Globus pallidus (tissue), 1 donor: ENCODE data around the gene RASSF8.
"Not testable (repeated sequence)": the region's sequence is repeated elsewhere in the genome, so short reads cannot be mapped to it uniquely, and the experiment has no call there.

ENCODE experiments used
- DNase-seq: peaks from one replicate; pipeline ENCODE4 v3.0.0-alpha.2; 2015; ENCODE audit warnings: low spot score

The RASSF8 gene

DNA sequence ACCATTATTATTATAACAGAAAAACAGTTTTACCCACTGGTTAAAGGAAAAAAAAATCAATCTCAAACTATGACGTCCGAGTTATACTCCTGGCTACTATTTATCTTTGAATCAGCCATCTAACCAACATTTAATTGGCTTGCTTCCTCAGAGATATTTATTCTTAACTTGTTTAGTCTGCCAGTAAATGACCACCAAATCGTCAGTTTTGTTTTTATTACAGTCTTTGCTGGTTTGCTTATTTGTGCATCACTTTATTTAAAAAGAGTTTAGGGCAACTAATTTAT lies 71.2 kb downstream of the RASSF8 start:
- DNase-seq: no peak

DNA sequence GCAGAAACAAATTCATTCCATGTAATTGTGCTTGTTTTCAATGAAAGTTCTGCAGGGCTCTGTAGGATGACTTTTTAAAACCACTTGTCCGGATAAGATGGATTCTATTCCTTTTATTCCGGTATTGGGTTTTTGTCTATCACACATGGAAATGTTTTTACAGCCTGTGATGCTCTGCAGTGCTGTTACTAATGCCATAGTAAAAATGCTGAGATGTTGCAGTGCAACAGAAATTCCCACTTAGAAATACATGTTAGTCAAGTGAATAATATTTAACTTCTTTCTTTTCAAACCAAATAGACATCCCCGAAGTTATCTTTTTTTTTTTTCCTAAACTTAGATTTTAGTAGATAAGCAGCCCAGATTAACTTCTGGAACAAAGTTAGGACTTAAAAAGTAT lies 71.9 kb downstream of the RASSF8 start:
- DNase-seq: no peak

DNA sequence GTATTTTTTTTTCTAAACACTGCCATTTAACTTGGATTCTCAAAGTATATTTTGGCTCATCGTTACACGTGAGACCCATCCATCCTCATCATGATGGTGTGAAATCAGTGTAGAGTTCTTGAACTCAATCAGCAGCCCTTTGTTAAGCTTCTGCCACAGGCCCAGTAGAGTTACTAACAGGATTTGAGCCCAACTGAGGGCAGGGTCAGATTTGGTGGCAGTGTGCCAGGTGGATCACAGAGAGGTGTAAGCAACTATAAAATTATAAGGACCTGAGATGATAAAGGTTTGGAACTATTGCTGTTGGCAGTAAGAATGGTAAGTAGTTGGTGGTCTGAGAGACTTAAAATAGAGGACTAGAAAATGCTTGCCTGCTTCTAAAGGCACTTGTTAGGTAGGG lies 72.8 kb downstream of the RASSF8 start:
- no peak for DNase-seq

DNA sequence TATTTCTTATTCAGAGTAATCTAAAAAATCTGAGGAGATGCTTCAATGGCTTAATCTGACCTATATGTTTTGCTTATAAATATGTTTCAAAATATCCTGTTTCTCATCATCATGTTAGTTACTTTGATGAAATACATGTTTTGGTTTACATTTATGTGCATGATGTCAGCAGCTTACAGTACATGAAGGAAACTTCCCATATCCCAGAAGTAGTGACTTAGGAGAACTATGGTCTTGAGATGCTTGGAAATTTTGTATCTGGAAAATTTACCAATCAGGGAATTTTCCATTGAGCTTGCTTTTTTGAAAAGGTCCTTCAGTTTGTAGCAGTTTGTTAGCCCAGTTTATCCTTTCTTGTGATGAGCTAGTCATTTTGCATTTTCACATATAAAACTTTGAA lies 73.3 kb downstream of the RASSF8 start:
- no peak for DNase-seq

DNA sequence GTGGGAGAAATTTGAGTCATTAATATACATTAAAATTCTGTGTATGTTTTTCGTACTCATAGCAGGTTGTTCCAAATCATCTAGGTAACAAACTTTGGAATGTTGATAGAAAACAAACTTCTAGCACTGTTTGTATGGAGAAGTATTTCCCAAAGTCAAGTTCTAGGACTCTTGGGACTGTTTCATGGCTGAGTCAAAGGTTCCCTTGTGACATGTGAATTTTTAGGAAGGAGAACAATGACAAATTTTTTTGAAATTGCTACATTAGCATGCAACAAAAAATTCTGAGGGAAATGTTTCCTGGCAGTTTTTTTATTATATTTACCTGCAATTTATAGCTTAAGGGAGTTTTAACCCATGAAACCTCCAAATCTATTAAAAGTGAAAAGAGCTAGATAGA lies 73.8 kb downstream of the RASSF8 start:
- no peak for DNase-seq

DNA sequence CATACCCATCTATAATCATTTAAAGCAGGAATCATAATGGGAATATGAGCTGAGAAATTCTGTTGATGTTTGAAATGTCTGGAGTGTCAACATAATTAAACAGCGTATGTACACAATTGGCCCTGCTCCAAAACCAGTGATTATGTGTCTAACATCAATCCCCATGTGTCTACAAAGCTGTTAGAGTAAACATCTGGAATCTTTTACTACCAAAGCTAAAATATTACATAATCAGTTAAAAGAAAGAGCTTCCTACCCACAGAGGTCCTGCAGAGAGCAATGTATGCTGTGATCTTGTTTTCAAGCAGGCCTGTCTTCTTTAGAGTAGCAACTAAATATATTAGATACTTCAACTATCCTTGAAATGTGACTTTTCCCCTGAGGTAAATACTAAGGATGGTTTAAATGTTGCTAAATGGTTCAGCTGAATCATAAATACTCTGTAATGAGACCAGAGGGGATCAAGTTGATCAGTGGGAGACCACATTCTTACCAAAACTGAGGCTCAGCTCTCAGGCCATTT lies 74.3 kb downstream of the RASSF8 start:
- DNase-seq: no peak

DNA sequence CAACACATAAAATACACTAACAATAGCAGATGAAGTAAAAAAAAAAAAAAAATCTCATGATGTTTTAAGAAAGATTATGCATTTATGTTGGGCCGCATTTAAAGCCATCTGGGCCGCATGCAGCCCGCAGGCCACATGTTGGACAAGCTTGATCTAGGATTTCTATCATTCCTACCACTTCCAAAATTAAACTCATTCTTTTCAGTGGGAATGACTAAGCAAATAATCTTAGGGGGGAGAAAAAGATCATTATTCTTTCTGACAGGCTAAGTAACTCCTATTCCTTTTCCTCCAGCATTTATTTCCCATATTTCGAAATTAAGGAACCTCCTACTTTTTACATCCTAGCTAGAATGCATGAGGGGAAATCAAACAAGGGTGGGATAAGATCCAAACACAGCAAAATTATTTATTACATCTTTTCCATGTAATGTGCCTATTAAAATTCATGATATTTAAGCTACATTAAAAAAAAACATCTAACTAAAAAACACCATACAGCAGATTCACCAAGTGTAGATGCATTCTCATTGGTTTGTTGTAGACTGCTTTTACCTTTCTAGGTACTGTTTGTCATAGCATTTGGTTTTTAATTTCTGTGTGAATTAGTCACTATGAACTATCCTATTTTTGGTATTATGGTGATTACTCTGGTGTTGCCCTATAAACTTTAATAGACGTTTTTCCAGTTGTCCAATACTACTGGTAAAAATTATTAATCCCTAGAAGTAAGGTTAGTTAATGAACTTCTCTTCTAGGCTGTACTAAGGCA lies 76.1 kb downstream of the RASSF8 start:
- no peak for DNase-seq

DNA sequence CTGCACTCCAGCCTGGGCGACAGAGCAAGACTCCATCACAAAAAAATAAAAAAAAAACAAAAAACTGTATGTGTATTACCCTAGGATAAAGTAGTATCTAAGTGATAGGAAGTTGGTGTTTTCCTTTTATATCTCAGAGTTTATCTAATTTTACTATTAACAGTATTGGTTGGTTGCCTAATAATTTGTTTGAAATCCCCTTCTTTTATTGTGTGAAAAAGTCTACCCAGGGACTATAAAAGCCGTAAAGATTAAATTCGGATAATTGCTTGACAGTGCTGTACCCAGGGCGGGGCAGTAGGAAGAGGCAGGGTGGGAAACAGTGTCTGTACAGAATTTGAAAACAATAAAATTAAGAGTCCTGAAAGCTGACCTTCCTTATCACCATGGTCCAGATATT lies 78.4 kb downstream of the RASSF8 start:
- no peak for DNase-seq

DNA sequence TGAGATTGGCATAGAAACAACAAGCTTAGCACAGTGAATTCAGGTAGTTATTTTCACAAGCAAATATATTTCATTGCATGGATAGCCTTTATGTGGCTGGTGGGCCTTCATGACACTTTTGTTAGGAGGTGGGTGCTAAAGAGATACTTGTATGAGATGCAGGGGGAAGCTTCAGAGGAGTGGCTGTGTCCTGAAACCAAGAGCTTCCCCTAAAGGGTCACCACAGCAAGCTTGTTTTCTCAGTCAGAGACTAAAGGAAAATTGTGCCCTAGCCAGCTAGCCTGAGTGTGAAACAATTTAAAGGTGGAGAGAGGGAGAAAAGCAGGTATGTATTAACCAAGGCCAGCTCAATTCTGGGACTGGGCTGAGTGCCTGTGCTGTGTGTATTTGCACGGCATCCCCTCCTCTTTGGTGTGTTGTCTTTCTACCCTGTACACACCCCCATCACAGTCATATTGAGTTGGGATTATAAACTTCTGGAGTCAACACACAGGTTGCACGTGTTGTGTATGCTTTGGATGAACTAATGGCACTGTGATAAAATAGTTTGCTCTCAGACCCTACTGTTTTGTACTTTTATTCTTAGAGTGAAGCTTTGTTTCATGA lies 79.2 kb downstream of the RASSF8 start:
- peak; percentile 58 for DNase-seq

DNA sequence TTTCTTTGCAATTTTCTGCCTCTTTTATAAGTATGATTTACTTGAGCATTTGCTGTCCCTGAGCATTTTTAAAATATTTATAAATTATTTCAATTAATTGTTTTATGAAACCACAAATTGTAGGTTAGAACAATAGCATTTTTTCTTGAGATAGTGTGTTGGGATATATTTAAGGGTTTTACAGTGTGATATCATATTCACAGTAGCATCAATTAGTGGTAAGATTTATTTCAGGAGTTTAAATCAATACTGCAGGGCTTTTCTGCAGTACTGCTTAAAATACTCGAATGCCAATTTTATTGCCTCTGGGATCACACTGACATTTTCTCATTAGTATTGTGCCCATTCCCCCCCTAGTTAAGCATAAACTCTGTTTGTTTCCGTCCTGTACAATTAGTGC lies 84.2 kb downstream of the RASSF8 start:
- DNase-seq: no peak

DNA sequence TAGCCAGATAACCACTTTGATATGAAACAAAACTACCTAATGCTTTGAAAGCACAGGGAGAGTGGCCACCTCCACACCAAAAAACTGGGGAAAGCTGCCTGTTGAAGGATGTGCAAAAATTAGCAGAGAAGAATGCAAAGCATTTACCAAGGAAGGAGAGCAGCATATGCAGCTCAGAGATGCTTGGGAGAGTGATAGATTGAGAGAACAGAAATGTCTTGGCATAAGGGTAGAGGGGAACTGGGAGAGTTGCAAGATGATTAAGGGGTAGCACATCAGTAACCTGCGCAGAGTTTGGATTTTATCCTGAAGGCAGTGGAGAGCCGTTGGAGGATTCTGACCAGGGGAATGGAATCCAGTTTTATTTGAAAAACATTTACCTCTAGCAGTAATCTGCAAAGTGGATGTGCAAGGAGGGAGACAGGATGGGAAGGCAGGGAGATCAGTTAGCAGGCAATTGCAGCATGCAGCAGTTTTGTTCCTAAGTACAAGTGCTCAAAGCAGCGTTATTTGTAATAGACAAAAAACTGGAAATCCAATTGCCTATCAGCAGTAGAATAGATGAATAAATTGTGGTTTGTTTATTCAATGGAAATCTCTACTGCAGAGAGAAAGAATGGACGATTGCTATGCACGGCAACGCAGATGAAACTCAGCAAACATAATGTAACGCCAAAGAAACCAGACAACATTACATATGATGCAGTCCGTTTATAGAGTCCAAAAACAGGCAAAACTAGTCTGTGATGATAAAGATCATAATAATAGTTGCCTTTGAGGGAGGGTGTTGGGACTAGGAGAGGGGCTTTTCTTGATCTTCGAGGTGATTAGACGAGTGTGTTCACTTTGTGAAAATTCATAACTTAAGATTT lies 84.9 kb downstream of the RASSF8 start:
- DNase-seq: no peak

DNA sequence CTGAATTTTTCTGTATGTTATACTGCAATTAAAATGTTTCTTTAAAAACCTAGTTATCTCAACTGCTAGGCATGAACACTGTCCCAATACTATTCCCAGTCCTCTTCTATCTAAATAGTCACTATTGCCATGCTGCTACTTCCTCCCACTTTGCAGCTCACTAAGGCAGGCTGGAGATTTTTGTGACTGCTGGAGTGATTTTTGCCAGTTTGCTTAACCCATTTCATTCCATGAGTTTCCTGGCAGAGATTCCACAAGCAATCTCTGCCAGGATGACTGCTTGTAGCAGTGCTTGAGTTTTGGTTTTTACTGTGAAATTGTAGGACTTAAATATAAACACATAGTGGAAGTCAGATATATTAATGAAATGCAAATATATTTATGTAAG lies 85.5 kb downstream of the RASSF8 start:
- no peak for DNase-seq

DNA sequence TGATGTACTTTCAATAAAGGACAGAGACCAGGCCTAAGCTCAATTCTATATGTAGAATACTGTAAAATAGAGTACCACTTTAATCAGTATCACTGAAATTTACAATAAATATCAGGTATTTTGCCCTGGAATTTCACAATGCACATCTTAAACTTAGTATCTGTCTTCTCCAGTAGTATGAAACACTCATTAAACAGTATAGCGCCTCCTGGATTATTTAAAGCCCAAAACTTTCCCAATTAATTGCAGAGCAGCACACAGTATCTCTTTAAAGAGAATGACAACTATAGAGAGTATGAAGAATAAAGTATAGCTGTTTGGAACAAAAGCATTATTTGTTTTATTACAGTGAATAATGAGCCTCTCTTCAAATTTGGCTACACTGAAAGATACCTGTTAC lies 86.1 kb downstream of the RASSF8 start:
- DNase-seq: no peak

DNA sequence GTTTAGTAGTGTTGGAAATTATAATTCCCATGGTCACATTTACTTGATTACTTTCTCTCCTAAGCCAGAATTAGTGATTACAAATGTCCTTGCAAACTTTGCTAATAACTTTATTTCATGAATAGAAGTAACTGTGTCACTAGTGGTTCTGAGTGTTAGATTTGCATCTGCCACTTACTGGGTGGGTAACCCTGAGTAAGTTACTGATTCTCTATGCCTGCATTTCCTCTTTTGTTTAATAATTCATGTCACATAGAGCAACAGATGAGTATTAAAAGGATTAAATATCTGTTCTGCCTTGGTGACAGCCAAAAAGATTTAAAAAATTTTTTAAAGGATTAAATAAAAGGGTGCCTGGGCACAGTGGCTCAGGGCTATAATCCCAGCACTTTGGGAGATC lies 87.7 kb downstream of the RASSF8 start:
- no peak for DNase-seq

DNA sequence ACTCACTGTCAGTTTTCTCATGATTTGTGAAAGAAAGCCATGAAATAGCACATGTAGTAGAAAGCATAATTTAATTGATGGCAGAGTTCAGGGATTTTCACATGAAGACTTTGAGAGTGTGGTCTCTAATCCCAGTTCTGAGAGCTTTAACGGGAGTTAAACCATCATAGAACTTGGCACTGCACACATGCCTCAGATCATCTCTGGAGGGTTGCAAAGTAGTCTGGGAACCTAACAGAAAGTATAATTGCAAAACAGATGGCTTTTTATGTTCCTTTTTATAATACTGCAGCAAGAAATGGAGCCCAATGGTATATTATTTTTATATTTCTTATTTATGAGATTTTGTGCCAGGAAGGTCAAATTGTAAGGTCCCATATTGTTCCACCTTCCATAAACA lies 88.4 kb downstream of the RASSF8 start:
- no peak for DNase-seq

DNA sequence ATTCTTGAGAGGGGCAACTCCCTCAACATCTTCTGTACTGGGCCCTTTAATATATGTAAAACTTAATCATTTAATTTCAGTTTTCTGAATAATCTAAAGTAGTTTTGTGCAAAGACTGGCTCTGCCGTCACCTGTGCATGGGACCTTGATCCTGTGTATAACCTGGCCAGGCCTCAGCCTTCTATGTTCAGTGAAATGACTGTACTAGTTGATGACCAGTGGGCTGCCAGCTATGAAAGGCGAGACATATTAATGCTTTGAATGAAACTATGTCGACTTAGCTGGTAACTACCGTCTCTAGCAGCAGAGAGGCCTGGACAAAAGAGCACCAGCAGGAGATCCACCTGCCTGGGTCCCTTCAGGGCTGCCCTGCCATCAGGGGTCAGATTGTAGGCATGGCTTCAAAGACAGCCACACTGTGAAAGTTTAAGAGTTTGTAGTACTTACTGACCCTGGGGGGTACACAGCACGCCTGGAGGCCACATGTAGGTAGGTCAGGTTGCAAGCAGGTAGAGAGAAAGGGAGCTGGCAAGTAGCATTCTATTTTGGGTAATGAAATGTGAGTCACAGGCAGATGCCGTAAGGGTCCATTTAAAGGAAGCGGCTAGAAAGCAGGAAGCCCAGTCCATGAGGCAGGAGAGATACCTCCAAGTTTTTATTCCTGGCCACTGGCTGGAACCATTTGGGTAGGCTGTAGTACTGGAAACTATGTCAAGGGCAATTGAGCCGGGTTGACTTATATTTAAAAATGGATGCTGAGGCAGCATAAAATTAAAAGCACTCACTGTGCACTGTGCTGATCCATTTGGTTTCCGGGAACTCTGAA lies 89.1 kb downstream of the RASSF8 start:
- DNase-seq: no peak

DNA sequence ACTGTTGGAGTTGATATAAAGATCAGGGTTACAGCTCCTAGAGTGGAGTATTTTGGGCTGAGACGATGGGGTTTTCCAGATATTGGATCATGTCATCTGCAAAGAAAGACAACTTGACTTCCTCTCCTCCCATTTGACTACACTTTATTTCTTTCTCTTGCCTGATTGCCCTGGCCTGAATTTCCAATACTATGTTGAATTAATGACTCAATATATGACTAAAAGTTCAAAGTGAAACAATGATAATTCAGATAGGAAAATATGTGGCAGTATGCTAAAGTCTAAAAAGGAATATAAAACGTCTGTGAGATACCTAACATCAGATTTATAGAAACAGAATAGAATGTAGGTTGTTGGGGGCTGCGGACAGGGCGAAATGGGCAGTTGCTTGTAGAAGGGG lies 94.2 kb downstream of the RASSF8 start:
- no peak for DNase-seq

DNA sequence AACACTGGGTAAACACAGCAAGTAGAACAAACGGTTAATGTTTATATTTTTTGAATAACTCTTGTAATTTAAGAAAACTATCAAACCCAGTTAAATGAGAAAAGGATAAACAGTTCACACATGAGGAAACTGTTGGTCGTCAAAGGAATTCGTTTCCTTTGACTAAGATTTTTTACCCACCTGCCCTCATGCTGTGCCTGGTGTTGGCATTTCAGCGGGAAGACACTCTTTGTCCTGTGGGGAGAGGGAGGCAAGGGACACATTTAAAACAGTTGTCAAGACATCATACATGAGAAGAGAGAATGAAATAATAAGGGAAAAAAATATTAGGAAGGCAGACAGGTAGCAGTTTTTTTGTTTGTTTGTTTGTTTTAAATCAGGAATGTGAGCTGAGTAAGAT lies 95.9 kb downstream of the RASSF8 start:
- no peak for DNase-seq

DNA sequence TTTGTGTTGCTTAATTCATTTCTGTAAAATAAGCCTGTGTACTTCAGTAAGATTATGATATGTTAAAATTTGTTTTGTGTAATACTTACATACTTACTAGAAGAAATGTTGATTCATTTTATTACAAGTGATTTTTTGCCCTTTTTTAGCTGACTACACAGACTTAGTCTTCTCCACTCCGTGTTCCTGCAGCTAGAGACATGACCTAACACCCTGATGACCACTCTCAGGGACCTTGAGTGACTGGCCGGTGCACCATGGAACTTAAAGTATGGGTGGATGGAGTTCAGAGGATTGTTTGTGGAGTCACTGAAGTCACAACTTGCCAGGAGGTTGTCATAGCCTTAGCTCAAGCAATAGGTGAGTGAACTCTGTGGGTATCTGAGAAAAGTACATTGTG lies 96.6 kb downstream of the RASSF8 start:
- DNase-seq: no peak

DNA sequence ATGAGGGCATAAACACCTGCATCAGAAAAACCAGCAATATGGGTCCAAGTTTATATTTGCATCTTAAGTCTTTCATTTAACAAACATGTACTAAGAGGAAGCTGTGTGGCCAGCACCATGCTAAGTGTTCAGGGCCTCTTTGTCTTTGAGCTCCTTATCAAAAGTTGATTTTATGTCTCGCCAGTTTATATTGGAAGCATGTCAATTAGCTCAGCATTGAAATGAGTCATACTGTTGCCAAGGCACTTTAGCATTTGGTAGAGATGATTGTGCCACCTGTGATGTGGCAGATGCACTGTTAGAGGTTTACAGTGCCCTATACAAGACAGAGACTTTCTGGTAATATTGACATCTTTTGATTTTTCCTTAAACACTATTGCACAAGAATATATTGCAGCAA lies 97.9 kb downstream of the RASSF8 start:
- DNase-seq: no peak

DNA sequence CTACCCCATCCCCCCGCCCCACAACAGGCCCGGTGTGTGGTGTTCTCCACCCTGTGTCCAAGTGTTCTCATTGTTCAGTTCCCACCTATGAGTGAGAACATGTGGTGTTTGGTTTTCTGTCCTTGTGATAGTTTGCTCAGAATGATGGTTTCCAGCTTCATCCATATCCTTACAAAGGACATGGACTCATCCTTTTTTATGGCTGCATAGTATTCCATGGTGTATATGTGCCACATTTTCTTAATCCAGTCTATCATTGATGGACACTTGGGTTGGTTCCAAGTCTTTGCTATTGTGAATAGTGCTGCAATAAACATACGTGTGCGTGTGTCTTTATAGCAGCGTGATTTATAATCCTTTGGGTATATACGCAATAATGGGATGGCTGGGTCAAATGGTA lies 98.8 kb downstream of the RASSF8 start:
- not testable (repeated sequence) for DNase-seq

DNA sequence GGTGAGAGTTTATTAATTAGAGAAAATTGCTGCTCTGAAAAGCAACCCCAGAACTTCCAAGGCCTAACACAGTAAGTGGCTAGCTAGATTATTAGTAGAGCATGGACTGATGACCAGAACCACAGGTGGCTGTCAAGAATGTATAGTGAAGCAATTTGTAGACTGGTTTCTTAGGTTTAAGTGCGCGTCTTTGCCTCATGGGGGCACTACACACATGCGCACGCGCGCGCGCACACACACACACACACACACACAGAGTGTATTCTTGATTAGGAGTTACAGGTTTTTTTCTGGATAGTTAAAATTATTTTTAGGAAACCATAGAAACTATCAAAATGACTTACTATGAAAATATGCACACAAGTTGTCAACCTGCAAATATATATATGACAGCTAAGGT lies 99.8 kb downstream of the RASSF8 start:
- no peak for DNase-seq
